GM18526 (cell line): ENCODE data around the gene GADD45B.

Experiments
- POLR2A ChIP-seq: IDR thresholded peaks from 3 replicates; pipeline ENCODE4 v1.6.1; 2011; ENCODE audit not compliant: insufficient read length; ENCODE audit errors: extremely low read depth

Gene GADD45B

DNA sequence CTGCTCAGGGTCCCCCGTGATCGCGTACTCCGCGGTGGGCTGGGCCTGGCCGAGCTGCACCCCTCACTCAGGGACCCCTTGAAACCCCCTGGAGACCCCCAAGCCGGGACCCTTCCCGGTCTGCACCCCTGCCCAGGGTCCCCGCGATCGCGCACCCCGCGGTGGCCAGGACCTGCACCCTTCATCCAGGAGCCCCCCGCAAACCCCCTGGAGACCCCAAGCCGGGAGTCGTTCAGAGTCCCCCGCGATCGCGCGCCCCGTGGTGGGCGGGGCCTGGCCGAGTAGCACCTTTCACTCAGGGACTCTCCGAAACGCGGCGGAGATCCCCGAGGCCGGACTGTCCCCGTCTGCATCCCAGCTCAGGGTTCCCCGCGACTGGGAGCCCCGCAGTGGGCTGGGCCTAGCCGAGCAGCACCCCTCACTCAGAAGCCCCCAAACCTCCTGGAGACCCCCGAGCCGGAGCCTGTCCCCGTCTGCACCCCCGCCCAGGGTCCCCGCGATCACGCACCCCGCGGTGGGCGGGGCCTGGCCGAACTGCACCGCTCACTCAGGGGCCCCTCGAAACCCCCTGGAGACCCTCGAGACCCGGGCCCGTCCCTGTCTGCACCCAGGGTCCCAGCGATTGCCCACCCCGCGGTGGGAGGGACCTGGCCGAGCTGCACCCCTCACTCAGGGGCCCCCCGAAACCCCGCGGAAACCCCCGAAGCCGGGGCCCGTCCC, 19.9 kb upstream of the GADD45B start:
- no peak for TF ChIP-seq POLR2A

DNA sequence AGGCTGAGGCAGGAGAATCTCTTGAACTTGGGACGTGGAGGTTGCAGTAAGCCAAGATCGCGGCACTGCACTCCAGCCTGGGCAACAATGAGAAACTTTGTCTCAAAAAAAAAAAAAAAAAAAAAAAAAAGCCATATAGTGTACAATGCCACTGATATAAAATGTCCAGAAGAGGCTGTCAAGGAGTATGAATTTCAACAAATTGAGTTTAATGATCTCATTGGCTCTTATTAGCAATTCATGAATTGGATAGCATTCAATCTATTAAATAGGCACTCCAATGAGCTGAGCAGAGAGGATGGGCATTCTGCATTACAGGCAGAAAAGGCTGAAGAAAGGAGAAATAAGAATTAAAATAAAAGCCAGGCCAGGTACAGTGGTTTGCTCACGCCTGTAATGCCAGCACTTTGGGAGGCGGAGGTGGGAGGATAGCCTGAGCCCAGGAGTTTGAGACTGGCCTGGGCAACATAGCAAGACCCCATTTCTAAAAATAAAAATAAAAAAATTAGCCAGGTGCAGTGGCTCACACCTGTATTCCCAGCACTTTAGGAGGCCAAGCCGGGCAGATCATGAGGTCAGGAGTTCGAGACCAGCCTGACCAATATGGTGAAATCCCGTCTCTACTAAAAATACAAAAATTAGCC, 18.4 kb upstream of the GADD45B start:
- no peak for TF ChIP-seq POLR2A

DNA sequence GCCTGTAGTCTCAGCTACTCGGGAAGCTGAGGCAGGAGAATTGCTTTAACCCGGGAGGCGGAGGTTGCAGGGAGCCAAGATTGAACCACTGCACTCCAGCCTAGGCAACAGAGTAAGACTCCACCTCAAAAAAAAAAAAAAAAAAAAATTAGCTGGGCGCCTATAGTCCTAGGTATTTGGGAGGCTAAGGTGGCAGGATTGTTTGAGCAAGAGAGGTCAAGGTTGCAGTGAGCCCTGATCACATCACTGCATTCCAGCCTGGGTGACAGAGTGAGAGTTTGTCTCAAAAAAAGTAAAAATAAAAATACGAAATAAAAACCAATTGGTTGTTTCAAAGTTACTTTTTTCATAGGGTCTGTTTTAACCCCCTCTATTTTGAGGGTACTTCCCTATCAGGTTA, 17.9 kb upstream of the GADD45B start:
- no peak for TF ChIP-seq POLR2A

DNA sequence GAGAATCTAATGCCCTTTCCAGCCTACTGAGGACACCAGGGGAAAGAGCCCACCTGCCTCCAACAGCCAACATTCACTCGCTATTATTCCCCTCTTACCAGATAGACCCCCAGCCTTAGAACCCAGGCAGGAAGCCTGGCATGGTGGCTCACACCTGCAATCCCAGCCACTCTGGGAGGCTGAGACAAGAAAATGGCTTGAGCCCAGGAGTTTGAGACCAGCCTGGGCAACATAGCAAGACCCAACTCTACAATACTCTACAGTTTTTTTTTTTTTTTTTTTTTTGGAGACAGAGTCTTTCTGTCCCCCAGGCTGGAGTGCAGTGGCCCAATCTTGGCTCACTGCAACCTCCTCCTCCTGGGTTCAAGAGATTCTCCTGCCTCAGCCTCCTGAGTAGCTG, 15.7 kb upstream of the GADD45B start:
- TF ChIP-seq POLR2A = no peak

DNA sequence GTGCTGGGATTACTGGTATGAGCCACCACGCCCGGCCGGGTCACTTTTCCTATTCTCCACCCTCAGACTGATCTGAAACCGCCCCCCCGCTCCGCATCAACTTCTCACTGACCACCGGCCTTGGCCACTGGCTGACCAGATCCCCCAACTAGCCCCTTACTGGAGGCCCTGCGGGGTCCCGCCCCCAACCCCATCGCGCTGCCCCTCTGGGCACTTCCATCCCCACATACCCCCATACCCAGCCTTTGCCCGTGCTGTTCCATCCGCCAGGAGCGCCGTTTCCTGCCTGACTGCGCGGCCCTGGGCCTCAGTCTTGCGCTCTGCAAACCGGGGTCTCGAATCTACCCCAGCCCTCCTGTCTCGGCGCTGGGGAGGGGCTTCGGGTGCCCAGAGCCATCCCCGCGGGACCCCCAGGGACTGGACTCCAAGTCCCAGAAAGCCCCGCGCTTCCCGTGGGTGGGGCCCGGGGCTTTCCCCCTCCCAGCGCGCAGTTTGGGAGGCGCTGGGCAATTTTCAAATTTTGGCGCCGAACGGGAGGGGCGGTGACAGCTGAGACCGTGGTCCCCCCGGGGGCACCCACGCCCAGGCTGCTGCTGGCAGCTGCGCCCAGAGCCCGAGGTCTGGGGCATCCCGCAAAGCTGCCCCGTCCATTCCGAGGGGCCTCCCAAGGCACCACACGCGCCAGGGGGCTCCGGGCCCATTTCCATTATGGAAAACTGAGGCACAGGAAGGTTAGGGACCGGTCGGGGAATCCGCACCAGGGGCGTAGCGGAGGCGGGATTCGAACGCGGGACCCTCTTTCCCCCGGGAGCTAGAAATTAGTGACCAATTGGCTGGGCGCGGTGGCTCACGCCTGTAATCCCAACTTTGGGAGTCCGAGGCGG, 13.9 kb upstream of the GADD45B start:
- TF ChIP-seq POLR2A = peak; percentile 47

DNA sequence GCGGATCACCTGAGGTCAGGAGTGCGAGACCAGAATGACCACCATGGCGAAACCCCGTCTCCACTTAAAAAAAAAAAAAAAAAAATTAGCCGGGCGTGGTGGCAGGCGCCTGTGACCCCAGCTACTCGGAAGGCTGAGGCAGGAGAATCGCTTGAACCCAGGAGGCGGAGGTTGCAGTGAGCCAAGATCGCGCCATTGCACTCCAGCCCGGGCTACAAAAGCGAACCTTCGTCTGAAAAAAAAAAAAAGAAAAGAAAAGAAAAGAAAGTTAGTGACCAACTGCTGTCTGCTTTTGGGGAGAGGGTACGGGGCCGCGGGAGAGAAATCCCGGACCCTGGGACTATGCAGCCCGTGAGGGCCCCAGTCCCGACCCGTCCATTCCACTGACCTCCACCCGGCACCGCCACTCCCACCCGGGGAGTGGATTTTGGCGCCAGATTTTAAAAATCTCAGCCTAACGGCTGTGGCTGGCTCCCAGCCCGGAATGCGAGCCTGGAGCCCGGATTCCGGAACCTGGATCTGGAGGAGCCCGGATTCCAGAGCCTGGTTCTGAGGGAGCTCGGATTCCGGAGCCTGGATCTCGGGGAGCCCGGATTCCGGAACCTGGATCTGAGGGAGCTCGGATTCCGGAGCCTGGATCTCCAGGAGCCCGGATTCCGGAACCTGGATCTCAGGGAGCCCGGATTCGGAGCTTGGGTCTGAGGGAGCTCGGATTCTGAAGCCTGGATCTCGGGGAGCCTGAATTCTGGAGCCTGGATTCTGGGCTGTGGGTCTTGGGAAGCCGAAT, 13.1 kb upstream of the GADD45B start:
- no peak for TF ChIP-seq POLR2A

DNA sequence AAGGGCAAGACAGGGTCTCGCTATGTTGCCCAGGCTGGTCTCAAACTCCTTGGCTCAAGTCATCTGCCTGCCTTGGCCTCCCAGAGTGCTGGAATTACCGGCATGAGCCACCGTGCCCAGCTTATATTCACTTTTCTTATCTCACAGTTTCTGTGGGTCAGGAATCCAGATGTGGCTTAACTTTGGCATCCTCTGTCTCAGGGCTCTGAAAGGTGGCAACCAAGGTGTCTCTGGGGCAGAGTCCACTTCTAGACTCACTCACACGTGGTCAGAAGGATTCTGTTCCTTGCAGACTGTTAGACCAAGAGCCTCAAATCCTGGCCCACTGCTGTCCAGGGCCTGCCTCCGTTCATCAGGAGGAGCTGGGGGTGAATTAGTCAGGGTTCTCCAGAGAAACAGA, 11.5 kb upstream of the GADD45B start:
- no peak for TF ChIP-seq POLR2A

DNA sequence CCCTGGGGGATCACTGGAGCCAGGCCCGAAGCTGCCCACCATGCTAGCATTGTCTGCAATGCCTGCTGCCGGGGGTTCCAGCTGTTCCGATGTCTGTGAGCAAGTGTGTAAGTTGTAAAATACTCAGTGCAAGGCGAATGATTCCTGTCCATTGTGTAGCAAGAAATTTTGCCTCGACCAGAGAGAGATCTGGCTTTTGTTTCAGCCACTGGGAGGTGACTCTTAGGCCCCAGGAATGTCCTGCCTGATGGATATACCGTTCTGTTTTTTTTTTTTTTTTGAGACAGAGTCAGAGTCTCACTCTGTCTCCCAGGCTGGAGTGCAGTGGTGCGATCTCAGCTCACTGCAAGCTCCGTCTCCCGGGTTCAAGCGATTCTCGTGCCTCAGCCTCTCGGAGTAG, 7.3 kb upstream of the GADD45B start:
- TF ChIP-seq POLR2A = no peak

DNA sequence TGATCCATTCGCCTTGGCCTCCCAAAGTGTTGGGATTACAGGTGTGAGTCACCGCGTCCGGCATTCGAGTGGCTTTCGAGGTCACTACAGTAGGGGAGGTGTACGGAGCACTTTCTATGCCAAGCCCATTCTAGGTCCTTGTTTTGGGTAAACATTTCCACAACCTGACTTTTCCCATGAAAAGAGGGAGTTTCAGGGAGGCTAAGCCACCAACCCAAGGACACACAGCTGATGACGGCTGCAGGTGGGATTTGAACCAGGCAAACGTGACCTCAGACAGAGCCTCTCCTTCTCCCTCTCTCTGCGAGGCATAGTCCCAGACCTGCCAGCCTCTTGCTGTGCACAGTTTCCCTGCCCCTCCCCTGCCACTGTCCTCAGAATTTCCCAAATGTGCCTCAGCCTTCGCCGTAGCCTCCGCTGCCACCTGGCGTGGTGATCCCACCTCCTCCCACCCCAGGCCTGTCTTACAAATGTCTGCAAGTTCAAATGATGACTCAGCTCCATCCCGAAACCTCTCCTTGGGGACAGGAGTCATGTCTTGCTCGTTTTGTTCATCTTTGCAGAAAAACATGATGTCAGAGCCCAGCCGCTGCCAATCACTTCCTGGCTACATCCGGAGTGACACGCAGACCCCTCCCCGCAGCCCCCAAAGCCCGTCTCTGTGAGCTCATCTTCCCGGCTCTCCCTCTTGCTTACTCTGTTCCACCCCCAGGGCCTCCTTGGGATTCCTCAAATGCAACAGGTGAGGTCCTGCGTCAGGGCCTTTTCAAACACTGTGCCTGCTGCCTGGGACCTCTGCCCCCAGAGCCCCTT, 6.6 kb upstream of the GADD45B start:
- no peak for TF ChIP-seq POLR2A

DNA sequence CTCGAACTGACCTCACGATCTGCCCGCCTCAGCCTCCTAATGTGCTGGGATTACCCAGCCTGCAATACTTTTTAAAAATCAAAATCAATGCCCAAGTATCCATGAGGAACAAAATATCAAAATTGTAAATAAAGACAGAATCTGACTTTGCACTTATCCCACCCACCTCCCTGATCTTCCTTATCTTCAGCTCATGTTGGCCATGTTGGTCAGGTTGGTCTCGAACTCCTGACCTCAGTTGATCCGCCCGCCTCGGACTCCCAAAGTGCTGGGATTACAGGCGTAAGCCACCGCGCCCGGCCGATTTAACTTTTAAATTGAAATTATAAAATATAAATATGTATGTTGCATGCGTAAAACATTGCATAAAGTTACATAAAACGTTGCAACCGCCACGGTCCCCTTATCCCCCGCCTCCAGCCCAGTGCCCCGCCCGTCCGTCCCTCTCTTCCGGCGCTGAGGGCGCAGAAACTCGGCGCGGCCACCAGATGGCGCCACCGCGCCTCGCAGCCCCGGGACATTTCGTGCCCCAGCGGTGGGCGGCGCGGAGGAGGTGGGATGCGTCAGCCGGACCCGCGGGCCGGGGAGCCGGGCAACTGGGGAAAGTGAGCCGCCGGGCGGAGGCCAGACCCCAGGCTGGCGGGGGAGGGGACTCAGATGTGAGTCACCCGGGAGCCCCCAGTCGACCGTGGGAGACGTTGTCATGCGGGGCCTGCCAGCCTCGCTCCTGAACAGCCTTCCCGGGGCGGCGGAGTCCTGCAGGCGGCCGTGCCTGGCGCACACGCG, 1.5 kb upstream of the GADD45B start:
- TF ChIP-seq POLR2A = peak; percentile 9

DNA sequence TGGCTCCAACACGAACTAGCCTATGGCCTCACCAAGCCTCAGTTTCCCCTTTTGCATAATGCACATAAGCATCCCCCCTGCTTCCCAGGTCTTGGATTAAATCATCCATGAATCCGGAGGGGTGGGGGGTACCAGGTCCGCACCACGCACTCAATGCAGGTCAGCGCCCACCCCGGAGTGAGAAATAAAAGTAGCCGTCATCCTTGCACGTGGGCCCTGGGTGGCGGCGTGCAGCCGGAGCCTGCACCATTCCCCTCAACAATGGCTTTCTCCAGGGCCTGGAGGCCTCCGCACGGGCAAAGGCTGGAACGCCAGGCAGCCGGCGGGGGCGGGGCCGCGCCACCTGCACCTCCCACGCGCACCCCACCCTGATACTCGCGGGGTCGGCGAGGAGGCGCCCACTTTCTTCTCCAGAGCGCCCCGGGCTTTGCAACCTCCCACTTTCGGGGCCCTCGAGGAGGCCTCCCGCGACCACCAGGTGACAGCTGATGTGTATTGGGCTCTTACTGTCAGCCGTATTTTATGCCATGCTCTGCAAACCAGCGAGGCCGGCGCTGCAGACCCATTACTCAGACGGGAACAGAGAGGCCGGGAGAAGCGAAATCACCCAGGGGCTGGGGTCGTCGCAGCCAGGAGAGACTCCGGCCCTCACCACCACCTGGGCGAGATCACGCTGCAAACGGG, 767 bp upstream of the GADD45B start:
- TF ChIP-seq POLR2A = no peak

DNA sequence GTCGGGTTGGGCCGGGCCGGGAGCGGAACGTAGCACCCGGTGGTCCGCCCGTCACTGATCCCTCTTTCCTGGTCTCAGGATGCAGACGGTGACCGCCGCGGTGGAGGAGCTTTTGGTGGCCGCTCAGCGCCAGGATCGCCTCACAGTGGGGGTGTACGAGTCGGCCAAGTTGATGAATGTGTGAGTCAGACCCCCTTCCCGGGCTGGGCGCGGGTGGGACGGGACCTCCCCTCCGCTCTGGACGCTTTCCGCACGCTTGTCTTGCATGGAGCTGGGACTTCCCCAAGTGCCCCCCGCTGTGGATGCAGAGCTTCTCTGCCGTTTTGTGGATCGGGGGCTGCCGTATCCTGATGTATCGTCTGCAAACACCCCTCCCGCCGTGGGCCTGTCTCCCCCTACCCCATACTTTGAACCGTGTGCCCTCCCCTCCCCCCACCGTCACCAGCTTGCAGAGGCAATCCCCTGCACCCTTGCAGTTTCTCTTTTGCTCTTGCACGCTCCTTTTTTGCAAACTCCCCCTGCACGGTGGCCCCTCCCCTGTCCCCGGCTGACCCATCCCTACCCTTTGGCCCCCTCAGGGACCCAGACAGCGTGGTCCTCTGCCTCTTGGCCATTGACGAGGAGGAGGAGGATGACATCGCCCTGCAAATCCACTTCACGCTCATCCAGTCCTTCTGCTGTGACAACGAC, 669 bp downstream of the GADD45B start:
- TF ChIP-seq POLR2A = no peak
